Kidney (tissue), 14 donors: ENCODE results near the gene UGT1A3. TPM values are rescaled to one million over a fixed set of nuclear protein-coding genes. Genes with fewer than 3 reads are reported as not detected.
"Not testable (repeated sequence)": the region's sequence is repeated elsewhere in the genome, so short reads cannot be mapped to it uniquely, and the experiment has no call there.

Source experiments
- DNase-seq, 5 donors: peaks; one replicate each; pipeline ENCODE4 v3.0.0-alpha.2; 2013 to 2020
- FAIRE-seq: peaks from 2 replicates; lab custom pipeline; 2012; peaks lifted over from hg19 to GRCh38; lab: Jason Lieb, UNC
- H3K27ac ChIP-seq, 2 donors: one replicate each; pipeline ENCODE4 v1.7.0; 2013; ENCODE audit warnings: low read depth in 2 of 2, low read length in 2 of 2, inconsistent platforms in 1 of 2
- H3K27me3 ChIP-seq: one replicate; pipeline ENCODE4 v1.7.1; 2013; ENCODE audit warnings: low read length, inconsistent platforms; ENCODE audit not compliant: control insufficient read depth, insufficient read depth
- H3K36me3 ChIP-seq, 3 donors: one replicate each; pipeline versions ENCODE4 v1.7.0 to v1.7.1; 2013; ENCODE audit warnings: low read length in 3 of 3, control low read depth in 1 of 3, inconsistent platforms in 1 of 3; ENCODE audit not compliant: insufficient read depth in 3 of 3, control insufficient read depth in 2 of 3
- H3K4me1 ChIP-seq, 3 donors: one replicate each; pipeline versions ENCODE4 v1.7.0 to v1.7.1; 2013; ENCODE audit warnings: low read length in 3 of 3, inconsistent platforms in 1 of 3, low read depth in 1 of 3; ENCODE audit not compliant: control insufficient read depth in 2 of 3, insufficient read depth in 2 of 3
- H3K4me3 ChIP-seq, 3 donors: one replicate each; pipeline versions ENCODE4 v1.7.0 to v1.8.1; 2013; ENCODE audit warnings: low read length in 3 of 3, control low read depth in 1 of 3, inconsistent platforms in 1 of 3
- H3K9ac ChIP-seq, 3 donors: one replicate each; pipeline versions ENCODE4 v1.7.0 to v1.7.1; 2013; ENCODE audit warnings: low read length in 3 of 3, control low read depth in 1 of 3, inconsistent platforms in 1 of 3
- H3K9me3 ChIP-seq, 3 donors: one replicate each; pipeline versions ENCODE4 v1.7.0 to v1.7.1; 2013; ENCODE audit warnings: low read length in 3 of 3, control low read depth in 1 of 3, inconsistent platforms in 1 of 3; ENCODE audit not compliant: control insufficient read depth in 2 of 3, insufficient read depth in 1 of 3
- intact Hi-C: fragments of 100-400 bp; cut with DNase I; formaldehyde crosslinking; loops from one replicate; pipeline ENCODE4 v1.11.1; 2022
- polyA plus RNA-seq: library from polyadenylated mRNA; stranded (reverse); fragments of 350-450 nt; fragmentation: Illumina TruSeq; extraction: RNeasy Lipid Tissue Mini Kit (QIAGEN cat#74804); gene quantifications from one replicate; pipeline ENCODE4 v1.2.3, GENCODE V29; 2014; ENCODE audit warnings: low read depth, low replicate concordance; ENCODE audit not compliant: insufficient read depth
- total RNA-seq: library from RNA; stranded (reverse); fragmentation: NEBNext Ultra II Directional; extraction: Animal tissue kit (Norgen Biotek cat#: 25700); gene quantifications from one replicate; pipeline ENCODE4 v1.2.1, GENCODE V29; 2021
- TF ChIP-seq, protein P1 (sequence below): IDR thresholded peaks from 3 replicates; pipeline ENCODE4 v1.5.1; 2012; ENCODE audit warnings: mild to moderate bottlenecking, moderate library complexity, borderline replicate concordance; ENCODE audit not compliant: insufficient read depth; ENCODE audit errors: extremely low read depth
- donor health status: control.
- donor health status: control.
- donor health status: control.
- donor health status: control.
- donor health status: control.
- donor health status: DM: yes; HTN: yes; CAD: no.
- donor health status: Normal renal cell carcinoma (clear cell type).

The UGT1A3 gene
- total and polyA plus RNA-seq, 2 donors from 2014 or later: 0.47 to 0.57 TPM

DNA sequence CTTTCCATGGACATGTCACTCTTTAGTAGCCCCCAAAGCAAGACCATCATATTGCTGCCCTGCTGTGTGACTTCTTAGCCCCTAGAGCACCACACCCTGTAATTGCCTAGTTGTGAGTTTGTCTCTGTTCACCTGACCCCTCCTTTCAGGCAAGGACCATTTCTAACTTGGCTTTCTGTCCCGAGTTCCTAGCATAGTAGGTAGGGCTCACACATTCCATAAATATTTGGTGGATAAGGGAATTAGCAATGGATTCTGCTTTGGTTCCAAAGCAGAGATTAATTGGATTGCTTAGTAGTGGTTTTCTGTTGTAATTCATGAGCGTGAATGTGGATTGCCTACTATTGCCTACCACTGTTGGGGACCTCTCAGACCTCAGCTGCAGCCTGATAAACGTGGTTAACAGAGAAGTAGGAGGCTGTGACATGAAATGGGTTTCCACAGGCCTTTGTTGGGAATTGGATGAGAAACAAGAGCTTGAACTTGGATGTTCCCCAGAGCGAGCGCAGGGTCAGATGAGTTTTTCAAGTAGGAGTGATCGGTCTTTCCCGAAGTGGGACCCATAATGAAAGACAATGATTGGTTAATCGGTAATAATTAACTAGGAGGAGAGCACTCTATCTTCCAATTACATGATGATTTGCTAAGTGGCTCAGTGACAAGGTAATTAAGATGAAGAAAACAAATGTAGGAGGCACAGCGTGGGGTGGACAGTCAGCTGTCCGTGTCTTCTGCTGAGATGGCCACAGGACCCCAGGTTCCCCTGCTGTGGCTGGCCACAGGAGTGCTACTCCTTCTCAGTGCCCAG, 17.8 kb downstream of the UGT1A3 start:
- no peaks in the 10 kb centered on the region for H3K27me3 ChIP-seq
- TF ChIP-seq, protein P1, sequence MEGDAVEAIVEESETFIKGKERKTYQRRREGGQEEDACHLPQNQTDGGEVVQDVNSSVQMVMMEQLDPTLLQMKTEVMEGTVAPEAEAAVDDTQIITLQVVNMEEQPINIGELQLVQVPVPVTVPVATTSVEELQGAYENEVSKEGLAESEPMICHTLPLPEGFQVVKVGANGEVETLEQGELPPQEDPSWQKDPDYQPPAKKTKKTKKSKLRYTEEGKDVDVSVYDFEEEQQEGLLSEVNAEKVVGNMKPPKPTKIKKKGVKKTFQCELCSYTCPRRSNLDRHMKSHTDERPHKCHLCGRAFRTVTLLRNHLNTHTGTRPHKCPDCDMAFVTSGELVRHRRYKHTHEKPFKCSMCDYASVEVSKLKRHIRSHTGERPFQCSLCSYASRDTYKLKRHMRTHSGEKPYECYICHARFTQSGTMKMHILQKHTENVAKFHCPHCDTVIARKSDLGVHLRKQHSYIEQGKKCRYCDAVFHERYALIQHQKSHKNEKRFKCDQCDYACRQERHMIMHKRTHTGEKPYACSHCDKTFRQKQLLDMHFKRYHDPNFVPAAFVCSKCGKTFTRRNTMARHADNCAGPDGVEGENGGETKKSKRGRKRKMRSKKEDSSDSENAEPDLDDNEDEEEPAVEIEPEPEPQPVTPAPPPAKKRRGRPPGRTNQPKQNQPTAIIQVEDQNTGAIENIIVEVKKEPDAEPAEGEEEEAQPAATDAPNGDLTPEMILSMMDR: no peak
- no peak overlapping the region for H3K9ac ChIP-seq
- intact Hi-C loops: no loop called here
- no peaks in the 10 kb centered on the region for H3K9me3 ChIP-seq
- no peak overlapping the region for H3K4me3 ChIP-seq
- H3K27ac ChIP-seq: no peak overlapping the region
- no peak for FAIRE-seq
- DNase-seq: no peak
- H3K36me3 ChIP-seq: no peaks in the 10 kb centered on the region
- peaks cover 0 to 11% (median 3%) of the 10 kb centered on the region in 3 donors for H3K4me1 ChIP-seq

DNA sequence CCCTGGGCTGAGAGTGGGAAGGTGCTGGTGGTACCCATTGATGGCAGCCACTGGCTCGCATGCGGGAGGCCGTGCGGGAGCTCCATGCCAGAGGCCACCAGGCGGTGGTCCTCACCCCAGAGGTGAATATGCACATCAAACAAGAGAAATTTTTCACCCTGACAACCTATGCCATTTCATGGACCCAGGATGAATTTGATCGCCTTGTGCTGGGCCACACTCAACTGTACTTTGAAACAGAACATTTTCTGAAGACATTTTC, 18.4 kb downstream of the UGT1A3 start:
- Histone ChIP-seq H3K9ac (no peak overlapping the region), H3K27ac (no peak overlapping the region), H3K36me3 (no peaks in the 10 kb centered on the region), H3K9me3 (no peaks in the 10 kb centered on the region), H3K4me3 (no peak overlapping the region), H3K27me3 (no peaks in the 10 kb centered on the region), H3K4me1 (peaks cover 0 to 8% (median 5%) of the 10 kb centered on the region in 3 donors)
- DNase-seq: no peak
- TF ChIP-seq, protein P1: no peak
- intact Hi-C loops: no loop called here
- no peak for FAIRE-seq

DNA sequence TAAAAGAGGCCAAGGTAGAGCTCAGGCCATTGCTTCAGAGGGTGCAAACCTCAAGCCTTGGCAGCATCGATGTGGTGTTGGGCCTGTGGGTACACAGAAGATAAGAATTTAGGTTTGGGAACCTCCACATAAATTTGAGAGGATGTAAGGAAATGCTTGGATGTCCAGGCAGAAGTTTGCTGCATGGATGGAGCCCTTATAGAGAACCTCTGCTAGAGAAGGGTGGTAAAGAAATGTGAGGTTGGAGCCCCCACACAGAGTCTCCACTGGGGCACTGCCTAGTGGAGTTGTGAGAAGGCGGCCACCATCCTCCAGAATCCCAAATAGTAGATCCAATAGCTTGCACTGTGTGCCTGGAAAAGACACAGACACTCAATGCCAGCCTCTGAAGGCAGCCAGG, 21.8 kb downstream of the UGT1A3 start:
- H3K27ac ChIP-seq, H3K9ac ChIP-seq, H3K4me3 ChIP-seq, DNase-seq, H3K36me3 ChIP-seq, intact Hi-C loops, H3K27me3 ChIP-seq, H3K9me3 ChIP-seq, FAIRE-seq: not testable (repeated sequence)
- peaks cover 0 to 14% (median 2%) of the 10 kb centered on the region in 3 donors for H3K4me1 ChIP-seq

- H3K27me3 ChIP-seq, H3K36me3 ChIP-seq, DNase-seq, intact Hi-C loops, H3K4me3 ChIP-seq, H3K9me3 ChIP-seq, FAIRE-seq, H3K4me1 ChIP-seq, H3K27ac ChIP-seq, H3K9ac ChIP-seq: not testable (repeated sequence)
Observed at GRCh38 chr2:233751212-233752009, 22.6 kb downstream of the UGT1A3 start.
